PC-3 (cell line): ENCODE data around the gene SLC30A10. TPM values are rescaled to one million over a fixed set of nuclear protein-coding genes. Genes with fewer than 3 reads are reported as not detected.

Source experiments
- ATAC-seq: fragments of 200-7000 bp; cut with Tn5 transposase; 2 replicates; pipeline ENCODE4 v1.9.1; 2020; ENCODE audit warnings: mild to moderate bottlenecking, moderate library complexity
- BruUV-seq: library from RNA; stranded (reverse); fragments of 400-500 nt; replicated peaks from 2 replicates; lab custom pipeline; 2021; lab: Mats Ljungman, UMichigan
- CTCF ChIA-PET: fragments of 300-600 bp; sonication (Branson Sonifier 250); formaldehyde crosslinking; loops from one replicate; lab custom pipeline; 2022; ENCODE audit warnings: antibody characterized with exemption; lab: Charles Lee
- POLR2A ChIA-PET: fragments of 300-600 bp; sonication (Branson Sonifier 250); formaldehyde crosslinking; loops from one replicate; lab custom pipeline; 2022; ENCODE audit warnings: antibody characterized with exemption; ENCODE audit not compliant: unreplicated experiment; lab: Charles Lee
- DNase-seq: peaks from one replicate; pipeline ENCODE4 v3.0.0-alpha.2; 2015
- H2AFZ ChIP-seq: fragments of 300-600 bp; sonication (generic); 2 replicates; pipeline ENCODE4 v1.6.0; 2016; ENCODE audit warnings: antibody characterized with exemption, low read length
- H3F3A ChIP-seq: fragments of 300-600 bp; sonication (generic); one replicate; pipeline ENCODE4 v1.6.0; 2017; ENCODE audit warnings: antibody characterized with exemption, low read length, control low read depth, mild to moderate bottlenecking; ENCODE audit not compliant: unreplicated experiment
- H3K27ac ChIP-seq: fragments of 300-600 bp; sonication (generic); 2 replicates; pipeline ENCODE4 v1.5.1; 2016; ENCODE audit warnings: mild to moderate bottlenecking, low read length
- H3K27me3 ChIP-seq: fragments of 300-600 bp; sonication (generic); 2 replicates; pipeline ENCODE4 v1.6.1; 2016; ENCODE audit warnings: low read length, mixed read lengths
- H3K36me3 ChIP-seq: fragments of 300-600 bp; sonication (generic); 2 replicates; pipeline ENCODE4 v1.6.1; 2016; ENCODE audit warnings: low read depth, mixed run types, low read length, mixed read lengths
- H3K4me1 ChIP-seq: fragments of 300-600 bp; sonication (generic); 2 replicates; pipeline ENCODE4 v1.5.1; 2016; ENCODE audit warnings: low read length; ENCODE audit not compliant: insufficient read depth
- H3K4me2 ChIP-seq: fragments of 300-600 bp; sonication (generic); 2 replicates; pipeline ENCODE4 v1.6.0; 2016; ENCODE audit warnings: low read length
- H3K4me3 ChIP-seq: fragments of 300-600 bp; sonication (generic); 2 replicates; pipeline ENCODE4 v1.5.1; 2016; ENCODE audit warnings: mild to moderate bottlenecking, low read length, mixed read lengths
- H3K79me2 ChIP-seq: fragments of 300-600 bp; sonication (generic); 2 replicates; pipeline ENCODE4 v1.6.1; 2017; ENCODE audit warnings: low read length, mixed read lengths
- H3K9ac ChIP-seq: fragments of 300-600 bp; sonication (generic); 2 replicates; pipeline ENCODE4 v1.6.0; 2016; ENCODE audit warnings: mild to moderate bottlenecking, low read length
- H3K9me2 ChIP-seq: fragments of 300-600 bp; sonication (generic); replicated peaks from 2 replicates; pipeline ENCODE4 v1.6.1; 2016; ENCODE audit warnings: mixed run types, low read length, mixed read lengths
- H3K9me3 ChIP-seq: fragments of 300-600 bp; sonication (generic); 2 replicates; pipeline ENCODE4 v1.6.1; 2016; ENCODE audit warnings: low read length, mixed read lengths
- H4K20me1 ChIP-seq: fragments of 300-600 bp; sonication (generic); 2 replicates; pipeline ENCODE4 v1.6.1; 2016; ENCODE audit warnings: low read length, mixed read lengths
- EZH2 ChIP-seq: fragments of 300-600 bp; sonication (generic); IDR thresholded peaks from one replicate; pipeline ENCODE4 v1.6.1; 2017; ENCODE audit warnings: antibody characterized with exemption, mild to moderate bottlenecking, low read length; ENCODE audit not compliant: unreplicated experiment
- EZH2phosphoT487 ChIP-seq: fragments of 300-600 bp; sonication (generic); IDR thresholded peaks from 2 replicates; pipeline ENCODE4 v1.6.1; 2018; ENCODE audit warnings: mild to moderate bottlenecking, antibody characterized with exemption, low read length, borderline replicate concordance
- intact Hi-C: fragments of 100-400 bp; cut with micrococcal nuclease; formaldehyde crosslinking; loops from 2 replicates; pipeline ENCODE4 v1.9.0; 2023
- total RNA-seq: library from RNA; depleted of rRNA; stranded (reverse); fragments of >200 nt; gene quantifications from 2 replicates; pipeline ENCODE4 v1.2.3, GENCODE V29; 2014
- TF ChIP-seq, protein P1 (sequence below): fragments of 300-600 bp; sonication (generic); conservative IDR thresholded peaks from 2 replicates; pipeline ENCODE4 v1.5.1; 2017; ENCODE audit warnings: antibody characterized with exemption, low read depth, mild to moderate bottlenecking, low read length

The SLC30A10 gene
- total RNA-seq, 1 experiment from 2014 or later: not detected

DNA sequence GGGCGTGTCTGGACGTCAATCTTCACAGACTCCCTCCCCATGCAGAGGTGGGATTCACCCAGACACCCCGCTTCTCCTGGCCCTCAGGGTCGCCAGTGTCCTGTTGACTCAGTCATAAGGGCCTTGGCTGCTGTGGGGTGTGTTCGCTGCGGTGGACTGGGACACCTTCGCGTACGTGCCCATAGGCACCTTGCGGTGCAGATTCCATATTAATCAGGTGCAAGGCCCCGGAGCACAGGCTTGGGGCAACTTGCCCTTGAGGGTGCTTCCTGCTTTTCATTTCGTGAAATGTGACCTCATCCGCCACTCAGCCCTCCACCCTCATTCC lies 398 bp upstream of the SLC30A10 start:
- Histone ChIP-seq H3K9me3 (no peaks in the 10 kb centered on the region), H3K79me2 (no peaks in the 10 kb centered on the region), H3K4me3 (no peak overlapping the region), H3K4me2 (no peak overlapping the region), H3K27me3 (no peaks in the 10 kb centered on the region), H3K27ac (no peak overlapping the region), H3K4me1 (no peaks in the 10 kb centered on the region), H3K9ac (no peak overlapping the region), H3K36me3 (no peaks in the 10 kb centered on the region), H2AFZ (no peak overlapping the region), H3K9me2 (no peaks in the 10 kb centered on the region), H4K20me1 (no peaks in the 10 kb centered on the region), H3F3A (no peaks in the 10 kb centered on the region)
- no peak for ATAC-seq
- DNase-seq: no peak
- no TSS peak for BruUV-seq
- ChIA-PET CTCF (no interaction called here), POLR2A (no interaction called here)
- intact Hi-C loops: no loop called here
- TF ChIP-seq EZH2: no peak
- TF ChIP-seq EZH2phosphoT487: no peak
- TF ChIP-seq, protein P1, sequence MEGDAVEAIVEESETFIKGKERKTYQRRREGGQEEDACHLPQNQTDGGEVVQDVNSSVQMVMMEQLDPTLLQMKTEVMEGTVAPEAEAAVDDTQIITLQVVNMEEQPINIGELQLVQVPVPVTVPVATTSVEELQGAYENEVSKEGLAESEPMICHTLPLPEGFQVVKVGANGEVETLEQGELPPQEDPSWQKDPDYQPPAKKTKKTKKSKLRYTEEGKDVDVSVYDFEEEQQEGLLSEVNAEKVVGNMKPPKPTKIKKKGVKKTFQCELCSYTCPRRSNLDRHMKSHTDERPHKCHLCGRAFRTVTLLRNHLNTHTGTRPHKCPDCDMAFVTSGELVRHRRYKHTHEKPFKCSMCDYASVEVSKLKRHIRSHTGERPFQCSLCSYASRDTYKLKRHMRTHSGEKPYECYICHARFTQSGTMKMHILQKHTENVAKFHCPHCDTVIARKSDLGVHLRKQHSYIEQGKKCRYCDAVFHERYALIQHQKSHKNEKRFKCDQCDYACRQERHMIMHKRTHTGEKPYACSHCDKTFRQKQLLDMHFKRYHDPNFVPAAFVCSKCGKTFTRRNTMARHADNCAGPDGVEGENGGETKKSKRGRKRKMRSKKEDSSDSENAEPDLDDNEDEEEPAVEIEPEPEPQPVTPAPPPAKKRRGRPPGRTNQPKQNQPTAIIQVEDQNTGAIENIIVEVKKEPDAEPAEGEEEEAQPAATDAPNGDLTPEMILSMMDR: no peak

DNA sequence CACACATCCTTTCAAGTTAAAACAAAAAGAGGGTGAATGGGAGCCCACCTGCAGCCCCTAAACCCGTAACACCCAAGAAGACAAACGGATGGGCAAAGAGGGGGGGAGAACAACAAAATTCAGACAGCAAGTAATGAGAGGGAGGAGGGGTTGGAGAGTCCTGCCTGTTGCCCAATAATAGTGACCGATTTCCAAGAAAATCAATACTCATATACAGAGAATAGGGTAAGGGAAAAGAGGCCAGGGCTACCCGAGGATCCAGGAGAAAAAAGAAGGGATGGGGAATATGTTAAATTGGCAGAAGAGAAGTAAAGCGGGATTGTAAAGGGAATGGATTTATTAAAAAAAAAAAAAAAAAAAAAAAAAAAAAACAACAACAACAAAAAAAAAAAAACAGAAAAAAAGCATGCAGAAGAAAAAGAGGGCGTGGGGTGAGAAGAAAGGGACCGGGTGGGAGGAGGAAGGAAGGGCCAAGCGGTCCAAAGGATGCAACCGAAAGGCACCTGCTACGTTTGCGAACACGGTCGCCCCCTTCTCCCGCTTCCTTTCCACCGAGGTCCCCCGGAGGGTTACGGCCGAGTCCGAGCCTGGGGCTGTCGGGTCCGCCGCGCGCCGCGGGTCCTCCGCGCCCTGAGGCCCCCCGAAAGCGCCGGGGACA lies 930 bp downstream of the SLC30A10 start:
- Histone ChIP-seq H3K9me2 (no peaks in the 10 kb centered on the region), H4K20me1 (no peaks in the 10 kb centered on the region), H3K27me3 (0 out of 2 replicates have a peak, but pooled peaks cover 5% of the 10 kb centered on the region), H3K27ac (no peak overlapping the region), H3K9me3 (no peaks in the 10 kb centered on the region), H3K4me1 (no peaks in the 10 kb centered on the region), H3F3A (no peaks in the 10 kb centered on the region), H3K79me2 (no peaks in the 10 kb centered on the region), H2AFZ (no peak overlapping the region), H3K4me2 (no peak overlapping the region), H3K36me3 (no peaks in the 10 kb centered on the region), H3K4me3 (no peak overlapping the region), H3K9ac (no peak overlapping the region)
- DNase-seq: no peak
- no TSS peak for BruUV-seq
- POLR2A ChIA-PET: no interaction called here
- intact Hi-C loops: no loop called here
- ATAC-seq: no peak
- TF ChIP-seq, protein P1: no peak
- TF ChIP-seq EZH2phosphoT487: no peak
- no peak for TF ChIP-seq EZH2
- CTCF ChIA-PET: no interaction called here

DNA sequence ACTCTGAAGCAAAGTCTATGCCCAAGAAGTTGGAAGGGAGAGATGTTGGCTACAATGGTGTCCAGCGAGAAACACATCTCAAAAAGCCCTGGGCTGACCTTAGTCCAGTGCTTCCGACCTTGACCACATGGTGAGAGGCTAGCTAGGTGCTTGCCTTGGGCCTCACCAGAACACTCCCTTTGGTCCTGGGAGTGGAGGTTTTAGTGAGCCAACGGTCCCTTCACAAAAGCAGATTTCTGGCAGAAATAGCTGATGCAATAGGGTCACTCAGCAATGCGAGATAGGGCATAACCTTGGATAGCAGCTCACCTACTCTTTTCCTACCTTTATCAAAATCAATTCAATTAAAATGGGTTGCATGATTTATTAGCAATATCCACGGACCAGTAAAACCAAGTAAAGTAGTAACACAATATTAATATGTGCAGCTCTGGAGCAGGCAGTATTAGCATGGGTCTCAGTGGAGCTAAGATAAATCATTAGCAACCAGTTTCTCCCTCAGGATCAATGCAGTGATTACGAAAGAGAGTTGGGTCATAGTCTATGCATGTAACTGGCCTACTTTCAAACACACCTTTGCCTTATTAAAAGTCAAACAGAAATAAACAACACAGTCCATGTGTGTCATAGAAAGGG lies 1.9 kb downstream of the SLC30A10 start:
- CTCF ChIA-PET: no interaction called here
- Histone ChIP-seq H3K9me2 (no peaks in the 10 kb centered on the region), H3K27me3 (0 out of 2 replicates have a peak, but pooled peaks cover 5% of the 10 kb centered on the region), H3K4me2 (no peak overlapping the region), H3K79me2 (no peaks in the 10 kb centered on the region), H3K9ac (no peak overlapping the region), H3K4me1 (no peaks in the 10 kb centered on the region), H3K27ac (no peak overlapping the region), H3K9me3 (no peaks in the 10 kb centered on the region), H3K36me3 (no peaks in the 10 kb centered on the region), H4K20me1 (no peaks in the 10 kb centered on the region), H3K4me3 (no peak overlapping the region), H2AFZ (no peak overlapping the region), H3F3A (no peaks in the 10 kb centered on the region)
- intact Hi-C loops: no loop called here
- ATAC-seq (no peak), DNase-seq (peak; percentile 33)
- POLR2A ChIA-PET: no interaction called here
- BruUV-seq: no TSS peak
- TF ChIP-seq EZH2: no peak
